ENCODE results near the gene NDUFAF8.

The NDUFAF8 gene

DNA sequence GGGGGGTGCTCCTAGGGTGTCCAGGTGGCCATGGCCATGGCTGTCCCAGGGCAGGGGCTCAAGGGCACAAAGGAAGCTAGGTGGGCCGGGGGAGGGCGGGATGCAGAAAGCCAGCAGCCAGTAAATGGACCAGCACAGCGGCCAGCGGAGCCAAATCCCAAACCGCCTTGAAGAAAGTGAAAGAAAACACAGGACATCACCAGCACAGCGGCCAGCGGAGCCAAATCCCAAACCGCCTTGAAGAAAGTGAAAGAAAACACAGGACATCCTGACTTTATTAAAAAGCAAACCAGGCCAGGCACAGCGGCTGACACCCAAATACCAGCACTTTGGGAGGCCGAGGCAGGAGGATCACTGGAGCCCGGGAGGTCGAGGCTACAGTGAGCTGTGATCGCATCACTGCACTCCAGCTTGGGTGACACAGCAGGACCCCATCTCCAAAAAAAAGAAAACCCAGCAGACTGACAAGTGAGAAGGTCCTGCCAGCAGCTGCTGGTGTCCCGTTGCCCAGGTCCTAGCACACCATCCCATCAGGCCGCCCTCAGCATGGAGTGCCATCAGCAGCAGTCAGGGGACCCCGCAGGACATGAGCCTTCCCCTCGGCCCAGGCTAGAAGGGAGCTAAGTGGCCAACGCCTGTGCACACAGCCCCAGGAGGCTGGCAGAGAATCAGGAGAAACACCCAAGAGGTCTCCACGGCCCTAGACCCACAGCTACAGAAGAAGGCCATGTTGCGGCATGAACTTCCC lies 39.0 kb downstream of the NDUFAF8 start:
- no peak for DNase-seq

- DNase-seq: no peak
These were observed 39.7 kb downstream of the NDUFAF8 start for GRCh38 chr17:81278831-81279230.

DNA sequence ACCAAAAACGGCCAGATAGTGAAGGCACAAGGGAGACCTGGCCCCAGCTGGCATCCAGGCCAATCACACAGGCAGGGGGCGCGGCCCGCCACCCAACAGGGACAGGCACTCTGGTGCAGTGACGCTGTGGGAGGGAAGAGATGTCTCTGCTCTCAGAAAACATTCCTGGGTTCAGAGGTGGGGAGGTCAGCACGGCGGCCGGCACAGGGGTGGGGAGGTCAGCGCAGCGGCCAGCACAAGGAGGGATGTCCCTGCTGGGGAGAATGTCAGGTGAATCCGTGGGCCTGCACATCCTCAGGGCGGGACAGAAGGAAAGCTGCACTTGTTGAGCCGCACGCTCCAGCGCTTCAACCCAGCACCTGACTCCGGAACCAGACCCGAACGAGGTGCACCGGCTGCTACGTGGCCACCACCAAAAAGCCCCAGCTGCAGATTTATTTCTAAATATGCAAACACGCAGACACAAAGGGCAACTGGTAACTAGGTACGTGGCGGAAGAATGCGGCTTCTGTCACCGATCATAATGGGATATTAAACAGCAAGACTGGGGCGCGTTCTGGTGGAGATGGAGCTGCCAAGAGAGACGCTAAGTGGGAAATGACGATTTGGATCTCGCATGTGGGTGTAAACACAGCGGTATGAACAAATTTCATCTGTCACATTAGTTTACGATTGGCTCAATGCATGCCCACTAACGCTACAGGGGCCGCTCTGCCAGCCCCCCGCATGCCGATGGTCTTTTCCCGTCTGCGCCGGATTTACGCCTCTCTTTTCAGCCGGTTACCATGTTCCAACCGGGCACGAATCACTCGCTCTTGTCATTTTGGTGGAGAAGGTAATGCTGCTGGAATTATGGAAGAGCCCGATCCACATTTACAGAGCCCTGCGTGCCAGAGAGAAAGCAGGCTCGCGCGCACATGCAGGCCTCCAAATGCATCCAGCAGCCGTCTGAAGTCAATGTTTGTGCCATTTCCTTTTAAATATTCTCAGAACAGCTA lies 40.5 kb downstream of the NDUFAF8 start:
- no peak for DNase-seq

- no peak for DNase-seq
These were observed 41.5 kb downstream of the NDUFAF8 start for GRCh38 chr17:81280571-81280970.

DNA sequence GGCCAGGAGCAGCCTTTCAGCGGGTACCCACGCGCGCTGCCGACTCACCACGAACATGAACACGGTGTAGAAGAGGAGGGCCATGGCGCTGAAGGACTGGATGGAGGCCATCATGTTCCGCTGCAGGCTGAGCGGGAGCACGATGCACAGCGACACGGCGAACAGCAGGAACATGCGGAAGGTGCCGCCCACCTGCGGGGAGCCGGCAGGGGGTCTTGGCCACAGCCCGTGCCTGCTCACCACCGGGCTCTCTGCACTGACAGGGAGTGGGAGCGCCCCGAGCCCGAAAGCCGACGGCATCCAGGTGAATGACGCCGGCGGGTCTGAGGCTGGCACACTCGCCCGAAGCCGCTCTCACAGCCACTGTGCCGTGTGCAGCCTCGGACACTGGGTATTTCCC lies 43.0 kb downstream of the NDUFAF8 start:
- DNase-seq: no peak

- DNase-seq: no peak
These were observed 43.8 kb downstream of the NDUFAF8 start for GRCh38 chr17:81282876-81283275.

DNA sequence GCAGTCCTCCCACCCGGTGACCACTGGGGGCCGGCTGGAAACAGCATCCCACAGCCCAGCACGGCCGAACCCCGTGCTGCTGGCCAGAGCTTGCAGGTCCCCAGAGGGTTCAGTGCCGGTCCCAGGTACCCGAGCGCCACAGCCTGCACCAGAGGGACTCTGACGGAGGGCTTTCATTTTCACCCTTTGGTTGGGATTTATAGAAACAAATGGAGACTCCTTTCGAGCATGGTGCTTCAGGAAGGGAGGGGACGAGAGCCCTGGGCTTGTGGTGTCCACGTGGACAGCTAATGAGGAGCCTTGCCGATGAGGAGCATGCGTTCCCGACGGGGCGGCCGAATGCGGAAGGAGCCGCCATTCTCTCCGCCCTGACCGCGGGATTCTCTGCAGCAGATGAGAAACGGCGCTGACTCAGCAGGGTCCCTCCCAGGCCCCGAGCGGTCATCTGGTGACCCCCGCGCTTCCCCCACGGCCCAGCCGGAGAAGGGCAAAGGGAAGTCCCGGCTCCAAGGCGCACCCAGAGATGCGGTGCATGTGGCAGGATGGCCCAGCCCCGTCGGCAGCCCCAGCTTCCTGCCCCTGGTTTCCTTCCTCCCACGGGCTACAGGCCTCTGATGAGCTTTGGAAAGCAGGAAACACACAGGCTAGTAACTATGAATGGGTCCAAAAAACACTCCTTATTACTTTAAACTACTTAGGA lies 46.2 kb downstream of the NDUFAF8 start:
- no peak for DNase-seq

GRCh38 chr17:81285894-81286293 lies 46.8 kb downstream of the NDUFAF8 start:
- DNase-seq: no peak

DNA sequence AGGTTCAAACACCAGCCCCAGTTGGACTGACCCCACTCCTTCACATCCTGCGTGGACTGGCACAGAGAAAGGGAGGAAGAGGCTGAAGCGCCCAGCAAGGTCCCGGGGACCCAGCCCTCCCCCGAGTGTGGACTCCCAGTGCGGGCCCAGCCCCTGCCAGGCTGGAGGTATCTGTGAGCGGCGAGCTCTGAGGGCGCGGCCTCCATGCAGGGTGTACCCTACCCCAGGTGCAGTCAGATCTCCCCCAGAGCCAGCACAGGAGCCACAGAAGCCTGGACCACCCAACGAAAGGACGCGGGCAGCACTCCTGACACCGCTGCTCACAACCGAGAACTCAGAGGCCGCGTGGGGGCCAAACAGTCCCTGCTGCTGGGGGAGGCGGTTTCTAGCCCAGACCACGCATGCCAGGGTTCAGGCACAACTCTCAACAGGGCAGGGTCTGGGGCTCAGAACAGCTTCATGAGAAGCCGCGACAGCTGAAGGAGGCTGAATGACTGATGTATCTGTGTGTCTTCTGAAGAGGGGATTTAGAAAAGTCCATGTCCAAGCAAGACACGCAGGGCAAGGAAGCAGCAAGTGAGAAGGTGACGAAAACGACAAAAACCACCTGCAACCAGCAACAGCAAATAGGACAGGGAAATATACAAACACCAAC lies 47.5 kb downstream of the NDUFAF8 start:
- no peak for DNase-seq

- no peak for DNase-seq
These were observed 48.0 kb downstream of the NDUFAF8 start for GRCh38 chr17:81287152-81287551.

GRCh38 chr17:81287741-81288430 lies 48.8 kb downstream of the NDUFAF8 start:
- no peak for DNase-seq

DNA sequence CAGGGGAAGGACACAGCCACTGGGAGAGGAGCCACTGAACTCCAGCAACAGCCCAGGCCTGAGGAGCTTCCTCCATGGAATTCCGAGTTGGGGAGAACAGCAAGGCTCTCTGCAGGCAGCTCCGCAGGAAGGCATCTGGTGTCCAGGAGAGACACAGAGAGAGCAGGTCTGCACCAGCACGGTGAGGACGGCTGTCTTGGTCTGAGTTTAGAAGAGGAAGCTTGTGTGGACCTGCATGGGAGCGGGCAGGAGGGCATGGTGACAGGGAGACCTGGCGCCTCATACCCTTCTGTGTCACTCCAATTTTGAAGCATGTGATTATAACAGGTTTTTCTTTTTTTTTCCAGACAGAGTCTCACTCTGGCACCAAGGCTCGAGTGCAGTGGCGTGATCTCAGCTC lies 49.6 kb downstream of the NDUFAF8 start:
- no peak for DNase-seq

- DNase-seq: no peak
These were observed 50.5 kb downstream of the NDUFAF8 start for GRCh38 chr17:81289627-81290026.

DNA sequence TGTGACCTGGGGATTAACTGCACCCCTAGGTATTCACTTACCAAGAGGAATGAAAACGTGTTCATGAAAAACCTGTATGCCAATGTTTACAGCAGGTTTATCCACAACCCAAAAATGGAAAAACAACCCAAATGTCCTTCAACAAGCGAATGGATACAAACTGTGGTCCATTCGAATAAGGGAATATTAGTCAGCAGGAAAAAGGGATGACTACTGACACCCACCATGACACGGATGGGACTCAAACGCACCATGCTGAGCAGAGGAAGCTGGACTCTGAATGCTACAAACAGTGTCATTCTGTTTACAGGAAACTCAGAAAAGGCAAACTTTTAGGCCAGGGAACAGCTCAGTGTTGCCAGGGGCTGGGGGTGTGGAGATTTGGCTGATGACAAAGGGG lies 51.1 kb downstream of the NDUFAF8 start:
- DNase-seq: no peak

All from DMS 273 treated with DMSO at 0.1 percent for 48 hours (cell line).